GM18907 (cell line): ENCODE data around the gene FAM124A.

Source experiments
- ATAC-seq: cut with Tn5 transposase; IDR thresholded peaks from one replicate; pipeline ENCODE4 v1.9.1; 2021; ENCODE audit warnings: mild to moderate bottlenecking, moderate library complexity; ENCODE audit not compliant: unreplicated experiment

Gene FAM124A

DNA sequence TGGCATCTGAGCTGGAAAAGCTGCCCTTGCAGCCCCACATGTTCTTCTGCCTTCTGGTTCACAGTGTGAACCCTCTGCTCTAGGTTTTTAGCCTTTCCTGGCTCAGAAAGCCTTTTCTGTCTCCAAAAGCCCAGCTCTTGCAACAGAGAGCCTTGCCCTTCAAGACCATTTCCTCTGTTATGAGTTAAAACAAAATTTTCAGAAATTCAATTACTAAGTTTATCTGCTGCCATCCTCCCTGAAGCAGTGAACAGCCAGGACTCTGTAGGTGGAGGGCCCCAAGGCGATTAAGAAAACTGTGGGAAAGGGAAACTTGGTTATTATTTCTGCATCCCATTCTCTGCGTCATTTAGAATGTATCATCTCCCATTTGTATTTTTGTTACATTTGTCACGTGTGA is 18.8 kb downstream of the FAM124A start:
- ATAC-seq = no peak

DNA sequence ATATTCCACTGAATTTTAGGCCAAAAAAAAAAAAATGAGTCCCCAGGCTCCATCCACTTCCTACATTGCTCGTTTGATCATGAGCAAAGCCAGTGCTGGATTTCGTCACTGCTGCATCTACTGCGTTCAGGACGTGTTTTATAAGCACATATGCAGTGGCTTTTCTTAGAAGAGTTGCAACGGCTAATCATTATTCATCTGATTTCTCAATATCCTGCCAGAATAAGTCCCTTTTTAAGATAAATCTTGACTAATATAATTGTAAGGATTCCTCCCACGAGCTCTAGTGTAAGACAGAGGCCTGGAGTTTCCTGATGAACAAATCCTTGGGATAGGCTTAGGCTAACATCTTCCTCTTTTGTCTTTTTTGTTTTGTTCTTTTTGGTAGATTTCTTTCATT is 19.5 kb downstream of the FAM124A start:
- ATAC-seq = no peak

DNA sequence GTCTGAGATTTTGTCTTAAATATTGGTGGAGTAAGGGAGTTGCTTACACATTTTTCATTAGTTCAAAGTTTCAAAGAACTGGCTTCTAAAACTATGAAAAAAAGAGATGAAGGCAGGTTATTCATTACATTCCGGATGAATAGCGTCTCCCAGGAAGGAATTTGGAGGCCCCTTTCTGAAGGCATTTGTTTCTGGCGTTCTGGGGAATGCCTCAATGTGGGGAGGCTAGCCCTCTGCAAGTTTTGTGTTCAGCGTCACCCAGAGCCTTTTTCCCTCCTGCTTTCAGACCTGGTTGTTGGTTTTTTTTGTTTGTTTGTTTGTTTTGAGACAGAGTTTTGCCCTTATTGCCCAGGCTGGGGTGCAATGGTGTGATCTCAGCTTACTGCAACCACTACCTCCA is 21.0 kb downstream of the FAM124A start:
- ATAC-seq = no peak

DNA sequence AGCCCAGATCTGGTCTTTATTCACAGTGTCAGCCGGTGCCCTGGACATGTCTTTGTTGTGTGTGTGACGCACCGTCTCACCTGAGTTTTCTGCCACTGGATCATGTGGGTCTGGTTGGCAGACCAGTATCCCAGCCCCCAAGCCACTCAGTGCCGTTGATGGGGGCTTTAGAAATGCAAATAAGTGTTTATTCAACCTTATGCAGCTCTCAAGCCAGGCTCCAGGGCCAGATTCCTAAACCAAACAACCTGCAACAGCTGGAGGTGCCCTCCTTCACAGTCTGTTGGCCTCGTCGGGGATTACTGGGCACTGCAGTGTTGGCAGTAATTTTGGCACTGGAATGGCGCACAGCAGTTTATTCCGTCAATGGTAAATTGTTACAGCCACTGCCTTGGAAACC is 21.6 kb downstream of the FAM124A start:
- ATAC-seq = no peak

DNA sequence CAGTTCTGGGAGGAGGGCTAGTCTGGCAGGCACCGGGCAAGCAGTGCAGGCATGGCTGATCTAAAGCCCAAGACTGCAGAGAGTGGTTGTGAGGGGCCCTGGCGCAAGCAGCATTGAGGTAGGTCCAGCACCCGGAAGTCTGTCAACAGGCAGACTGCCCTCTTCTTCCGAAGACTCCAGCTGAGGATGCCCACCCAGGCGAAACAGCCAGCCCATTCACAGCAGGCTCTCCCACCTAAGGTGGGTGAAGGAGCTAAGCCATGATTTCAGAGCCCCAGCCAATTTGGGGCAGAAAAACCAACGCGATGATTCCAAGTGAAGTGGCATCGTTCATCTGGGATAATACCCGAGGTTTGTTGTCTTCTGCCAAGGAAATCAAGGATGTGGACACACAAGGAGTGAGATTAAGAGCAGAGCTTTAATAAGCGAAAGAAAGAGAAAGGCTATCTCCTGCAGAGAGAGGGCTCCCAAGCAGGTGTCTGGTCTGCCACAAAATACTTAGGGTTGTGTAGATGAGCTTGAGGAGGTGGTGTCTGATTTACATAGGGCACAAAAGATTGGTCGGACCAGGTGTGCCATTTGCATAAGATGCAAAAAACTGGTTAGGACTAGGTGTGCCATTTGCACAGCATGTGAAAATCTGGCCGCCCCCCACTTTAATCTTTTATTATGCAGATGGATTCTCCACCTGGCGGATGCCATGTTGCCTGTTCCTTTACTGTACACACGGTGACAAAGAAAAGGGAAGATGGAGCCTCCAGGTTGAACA is 22.6 kb downstream of the FAM124A start:
- ATAC-seq = no peak

DNA sequence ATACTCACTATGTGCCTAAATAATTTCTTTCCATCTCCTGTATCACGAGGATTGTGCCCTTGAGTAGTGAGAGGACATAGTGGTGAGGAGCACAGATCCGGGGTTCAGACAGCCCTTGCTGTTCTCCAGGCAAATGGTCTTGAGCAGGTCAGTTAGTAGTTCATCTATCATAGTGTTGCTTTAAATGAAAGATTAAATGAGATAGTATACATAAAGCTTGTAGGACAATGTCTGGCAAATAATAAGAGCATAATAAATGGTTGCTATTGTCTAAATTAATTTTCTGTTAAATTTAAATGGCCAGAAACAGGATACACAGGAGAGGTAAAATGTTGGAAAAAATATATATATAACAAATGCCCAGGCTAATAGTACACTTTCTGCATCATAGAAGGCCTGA is 23.4 kb downstream of the FAM124A start:
- no peak for ATAC-seq

DNA sequence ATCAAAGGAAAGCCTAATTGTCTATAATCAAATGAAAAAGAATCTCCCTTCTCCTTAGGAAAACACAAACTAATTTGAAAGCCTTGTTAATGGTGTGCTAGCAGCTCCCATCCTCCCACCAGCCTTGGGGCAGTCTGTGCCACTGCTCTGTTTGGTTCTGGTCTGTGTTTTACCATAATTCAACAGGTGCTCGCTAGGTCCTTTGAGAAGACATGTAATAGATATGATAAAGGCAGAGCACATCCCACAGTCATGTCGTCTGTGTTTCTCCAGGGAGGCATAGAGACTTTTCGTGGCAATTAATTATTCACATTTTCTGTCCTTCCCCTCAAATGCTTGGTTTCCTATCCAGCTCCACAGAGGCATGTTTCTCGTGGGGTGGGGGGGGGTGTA is 23.8 kb downstream of the FAM124A start:
- ATAC-seq = no peak

DNA sequence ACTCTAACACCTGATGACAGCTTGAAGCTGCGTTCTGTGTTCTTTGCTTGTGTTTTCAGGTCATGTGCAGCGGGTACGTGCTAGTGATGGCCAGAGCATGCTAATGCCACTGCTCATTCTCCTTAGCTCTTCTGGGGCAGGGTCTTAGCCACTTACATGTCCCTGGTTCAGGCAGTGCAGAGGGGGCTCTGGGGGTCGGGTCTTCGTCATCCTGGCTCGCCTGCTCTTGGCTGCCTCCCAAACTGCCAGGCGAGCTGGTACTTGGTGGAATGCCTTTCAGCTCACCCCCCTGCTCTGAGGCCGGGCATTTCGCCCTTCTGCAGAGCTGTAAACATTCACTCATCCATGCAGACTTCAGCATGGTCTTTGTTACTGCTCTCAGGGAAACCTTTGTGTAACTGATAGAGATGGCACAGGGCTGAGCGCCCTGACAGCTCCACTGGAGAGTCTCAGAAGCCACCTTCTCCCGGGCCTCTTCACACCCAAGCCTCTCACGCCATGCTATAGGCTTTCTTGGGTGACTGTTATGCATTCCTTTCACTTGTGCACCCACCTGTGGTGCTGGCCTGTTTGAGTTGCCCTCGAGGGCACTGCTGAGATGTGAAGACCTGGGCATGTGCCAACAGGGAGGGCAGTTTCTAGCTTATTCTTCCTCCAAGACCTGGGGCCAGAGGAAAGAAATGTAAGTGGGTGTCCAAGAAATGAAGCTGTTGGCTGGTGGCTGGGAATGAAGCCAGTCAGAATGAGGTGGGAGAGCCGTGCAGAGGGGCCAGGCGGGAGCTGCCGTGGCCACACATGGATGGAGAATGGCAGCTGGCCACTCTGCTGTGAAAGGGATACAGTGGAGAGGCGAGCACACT is 24.4 kb downstream of the FAM124A start:
- ATAC-seq = no peak

DNA sequence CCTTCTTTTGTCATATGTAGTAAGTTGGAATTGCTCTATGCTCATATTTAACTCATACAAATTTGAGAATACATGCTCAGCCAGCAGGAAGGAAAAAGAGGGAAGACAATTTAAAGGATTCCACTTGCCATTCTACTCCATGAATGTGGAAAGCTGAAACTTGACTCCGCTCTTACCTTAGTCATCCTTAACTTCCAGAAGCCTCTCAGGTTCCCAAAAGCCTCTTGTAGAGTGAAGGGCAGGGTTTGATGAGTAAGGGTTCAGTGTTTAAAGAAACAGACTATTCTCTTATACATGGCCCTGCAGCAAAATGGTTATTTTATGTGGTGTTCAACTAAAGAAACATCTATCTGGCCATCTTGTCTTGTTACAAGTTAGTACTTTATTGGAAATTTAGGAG is 27.1 kb downstream of the FAM124A start:
- ATAC-seq = no peak

DNA sequence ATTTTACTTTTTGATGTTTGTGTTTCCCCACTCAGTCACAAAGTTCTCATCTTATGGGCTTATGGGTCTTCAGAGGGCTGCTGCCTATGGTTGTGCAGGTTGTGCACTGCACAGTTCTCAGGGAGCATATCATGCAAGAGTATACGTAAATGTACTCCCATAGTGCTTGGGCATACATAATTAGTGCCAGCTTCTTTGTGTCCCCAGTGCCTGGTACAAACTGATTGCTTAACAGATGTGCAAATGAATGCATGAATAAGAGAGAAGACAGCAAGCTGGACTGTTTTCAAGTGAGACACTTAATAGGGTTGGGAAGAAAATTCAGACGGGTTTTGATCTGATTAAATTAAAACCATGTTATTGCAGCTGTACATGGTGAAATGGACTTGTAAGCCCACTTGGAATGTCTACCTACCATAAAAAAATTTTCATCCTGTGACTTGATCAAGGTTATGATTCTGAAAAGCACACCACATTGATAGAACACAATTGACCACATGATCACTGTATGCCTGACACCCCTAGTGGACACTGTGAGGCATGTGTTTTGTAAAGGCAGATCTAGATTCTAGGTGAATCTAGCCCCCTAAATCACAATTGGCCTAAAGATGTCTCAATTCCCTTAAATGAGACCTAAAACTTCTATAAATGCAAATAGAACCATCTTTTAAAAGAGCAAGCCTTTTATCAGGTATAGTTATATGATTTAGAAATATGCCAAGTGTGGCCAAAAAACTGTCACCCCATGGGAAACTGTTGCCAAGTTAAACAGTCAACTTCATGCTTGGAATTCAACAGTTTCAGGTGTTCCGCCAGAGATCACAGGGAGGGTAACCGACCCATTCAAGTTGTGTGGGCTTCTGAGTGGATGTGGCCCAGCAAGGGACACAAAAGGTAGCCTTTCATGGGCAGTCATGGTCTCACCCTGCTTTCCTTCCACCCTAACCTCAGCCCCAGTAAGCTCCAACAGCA is 27.9 kb downstream of the FAM124A start:
- no peak for ATAC-seq

DNA sequence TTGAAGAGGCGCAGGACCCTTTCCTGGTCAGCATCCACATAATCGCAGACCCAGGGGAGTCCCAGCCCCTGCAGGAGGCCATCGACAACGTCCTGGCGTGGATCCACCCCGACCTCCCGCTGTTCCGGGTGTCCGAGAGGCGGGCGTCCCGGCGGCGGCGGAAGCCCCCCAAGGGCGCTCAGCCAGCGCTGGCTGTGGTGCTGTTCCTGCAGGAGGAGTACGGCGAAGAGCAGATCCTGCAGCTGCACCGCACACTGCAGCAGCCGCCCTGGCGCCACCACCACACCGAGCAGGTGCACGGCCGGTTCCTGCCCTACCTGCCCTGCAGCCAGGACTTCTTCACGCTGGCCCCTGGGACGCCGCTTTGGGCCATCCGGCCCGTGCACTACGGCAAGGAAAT is 29.3 kb downstream of the FAM124A start:
- ATAC-seq = no peak

DNA sequence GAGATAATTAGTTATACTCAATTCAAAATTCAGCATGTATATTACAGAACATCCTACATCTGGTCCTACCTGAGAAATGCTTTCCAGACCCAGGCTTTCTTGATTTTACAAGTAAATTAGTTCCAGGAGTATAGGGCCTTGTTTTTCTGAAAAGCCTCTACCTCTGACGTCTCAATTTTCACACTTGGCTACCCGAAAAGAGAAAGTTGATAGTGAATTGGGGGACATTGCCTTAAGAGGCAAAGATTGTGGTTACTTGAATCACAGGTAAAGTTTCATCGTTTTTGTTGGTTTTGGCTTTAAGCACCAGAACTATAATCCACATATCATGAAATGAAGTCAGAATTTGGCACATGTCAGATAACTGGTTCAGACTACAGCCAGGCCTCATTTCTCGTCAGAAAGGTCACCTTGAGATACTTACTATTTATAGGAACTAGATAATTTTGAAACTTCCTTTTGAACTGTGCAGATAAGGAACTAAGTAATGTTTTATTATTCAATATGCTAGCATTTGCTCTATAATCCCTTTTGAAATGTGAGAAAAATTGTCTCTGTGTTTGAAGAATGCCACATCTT is 30.8 kb downstream of the FAM124A start:
- ATAC-seq = no peak

DNA sequence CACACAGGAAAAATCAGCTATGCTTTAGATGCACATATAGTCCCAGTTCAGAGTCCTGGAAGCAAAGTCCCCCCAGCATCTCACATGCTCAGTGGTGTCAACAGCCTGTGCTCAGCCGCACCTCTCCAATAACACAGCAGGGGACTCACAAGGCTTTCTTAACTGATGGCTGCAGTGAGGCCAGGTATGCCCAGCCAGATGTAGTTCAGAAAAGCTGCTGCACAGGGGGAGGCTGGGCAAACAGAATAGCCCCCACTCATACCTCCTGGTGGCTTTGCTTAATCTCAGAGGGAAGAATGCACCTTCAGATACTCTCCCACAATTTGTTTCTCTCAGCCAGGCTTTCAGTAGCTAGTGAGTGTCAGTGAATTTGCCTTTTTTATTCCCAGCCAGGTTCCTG is 33.4 kb downstream of the FAM124A start:
- no peak for ATAC-seq

DNA sequence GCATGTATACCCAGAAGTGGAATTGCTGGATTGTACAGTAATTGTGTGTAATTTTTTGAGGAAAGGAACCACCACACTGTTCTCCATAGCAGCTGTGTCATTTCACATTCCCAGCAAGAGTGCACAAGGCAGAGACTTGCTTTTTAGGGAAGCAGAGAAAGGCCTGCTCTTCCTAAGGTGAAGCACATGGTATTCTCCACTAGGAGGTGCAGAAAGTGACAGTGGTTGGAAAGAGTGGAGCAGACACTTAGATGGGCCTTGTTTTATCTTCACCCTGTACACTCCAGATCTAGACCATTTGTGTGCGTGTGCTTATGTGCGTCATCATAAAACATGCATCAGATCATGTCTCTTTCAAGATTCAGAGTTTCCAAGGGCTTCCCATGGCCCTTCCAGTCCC is 35.0 kb downstream of the FAM124A start:
- ATAC-seq = no peak

DNA sequence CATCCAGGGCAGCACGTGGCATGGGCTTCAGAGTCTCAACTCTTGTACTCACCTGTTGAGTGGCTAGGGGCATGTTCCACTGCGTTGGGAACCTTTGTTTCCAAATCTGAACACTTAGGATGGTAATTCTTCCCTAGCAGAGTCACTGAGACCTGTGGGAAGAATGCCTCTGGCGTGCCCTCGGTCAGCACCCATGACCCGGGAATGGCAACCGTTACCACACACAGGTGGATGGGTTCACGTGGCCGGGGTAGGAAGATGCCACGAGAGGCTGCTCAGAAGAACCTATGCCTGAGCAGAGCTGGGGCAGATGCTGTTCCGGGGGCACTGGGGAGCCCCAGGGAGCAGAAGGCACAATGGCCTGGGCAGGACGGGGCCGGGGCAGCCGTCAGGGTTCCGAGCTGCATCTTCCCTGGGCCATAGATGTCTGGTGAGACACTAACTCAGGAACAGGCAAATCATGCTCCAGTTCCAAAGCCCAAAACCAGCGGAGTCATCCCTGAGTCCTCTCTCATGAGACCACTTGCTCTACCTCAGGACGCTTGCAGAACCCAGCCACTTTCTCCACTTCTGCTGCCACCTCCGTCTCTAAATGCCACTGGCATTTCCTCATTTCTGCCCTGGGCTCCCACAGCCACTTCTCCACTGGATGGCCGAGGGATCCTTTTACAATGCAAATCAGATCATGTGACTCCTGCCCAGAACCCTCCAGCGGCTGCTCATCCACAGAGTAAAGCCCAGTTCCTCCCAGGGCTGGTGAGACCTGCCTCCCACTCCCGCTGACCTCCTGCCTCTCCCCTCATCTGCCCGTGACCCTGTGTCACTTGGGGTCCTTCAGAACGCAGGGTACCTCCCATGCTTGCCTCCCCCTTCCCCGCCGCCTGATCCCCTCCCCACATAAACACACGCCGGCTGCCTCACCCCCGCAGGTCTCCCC is 36.7 kb downstream of the FAM124A start:
- no peak for ATAC-seq

DNA sequence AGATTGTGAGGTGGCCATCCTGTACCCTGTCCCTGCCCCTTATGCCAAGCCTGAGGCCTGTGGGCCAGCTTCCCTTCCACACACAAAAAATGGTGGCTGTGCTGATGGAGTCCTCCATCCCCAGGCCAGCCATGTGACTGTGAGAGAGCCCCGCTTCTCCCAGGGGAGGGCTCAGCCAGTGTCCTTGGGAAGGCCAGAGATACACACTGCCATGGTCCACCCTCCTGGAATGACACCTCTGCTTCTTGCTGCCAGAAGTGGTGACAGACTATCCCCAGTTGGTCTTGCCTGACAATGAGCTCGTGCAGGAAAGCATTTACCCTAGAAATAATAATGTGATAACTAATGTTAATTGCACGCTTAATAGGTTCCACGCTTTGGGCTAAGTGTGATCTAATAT is 38.0 kb downstream of the FAM124A start:
- ATAC-seq = no peak

DNA sequence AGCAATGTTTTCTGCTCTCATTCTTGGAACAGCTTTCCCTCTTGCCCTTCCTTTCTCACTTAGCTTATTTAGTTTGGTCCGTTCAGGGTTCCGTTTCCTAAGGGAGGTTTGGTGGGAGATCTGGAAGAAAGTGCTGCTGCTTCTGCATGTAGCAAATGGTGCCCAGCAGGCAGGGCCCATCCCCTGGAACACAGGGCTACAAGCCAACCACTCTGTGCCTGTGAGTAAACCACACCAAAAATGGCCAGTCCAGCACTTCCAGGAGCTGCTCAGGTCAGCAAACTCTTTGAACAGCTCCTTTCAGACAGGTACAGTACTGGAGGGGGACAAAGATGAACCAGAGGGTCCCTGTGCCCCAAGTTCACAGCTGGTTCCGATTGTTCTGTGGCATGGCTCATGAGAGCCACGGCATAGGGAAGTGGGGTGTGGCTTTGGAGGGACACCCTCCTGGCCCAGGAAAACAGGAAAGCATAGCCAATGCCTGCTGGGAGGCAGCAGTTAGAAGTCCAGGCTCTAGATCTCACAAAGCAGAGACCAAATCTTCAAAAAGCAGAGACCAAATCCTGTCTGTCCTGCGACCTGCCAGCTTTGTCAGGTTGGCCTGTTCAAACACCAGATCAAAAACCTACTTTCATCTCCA is 39.5 kb downstream of the FAM124A start:
- ATAC-seq = no peak

DNA sequence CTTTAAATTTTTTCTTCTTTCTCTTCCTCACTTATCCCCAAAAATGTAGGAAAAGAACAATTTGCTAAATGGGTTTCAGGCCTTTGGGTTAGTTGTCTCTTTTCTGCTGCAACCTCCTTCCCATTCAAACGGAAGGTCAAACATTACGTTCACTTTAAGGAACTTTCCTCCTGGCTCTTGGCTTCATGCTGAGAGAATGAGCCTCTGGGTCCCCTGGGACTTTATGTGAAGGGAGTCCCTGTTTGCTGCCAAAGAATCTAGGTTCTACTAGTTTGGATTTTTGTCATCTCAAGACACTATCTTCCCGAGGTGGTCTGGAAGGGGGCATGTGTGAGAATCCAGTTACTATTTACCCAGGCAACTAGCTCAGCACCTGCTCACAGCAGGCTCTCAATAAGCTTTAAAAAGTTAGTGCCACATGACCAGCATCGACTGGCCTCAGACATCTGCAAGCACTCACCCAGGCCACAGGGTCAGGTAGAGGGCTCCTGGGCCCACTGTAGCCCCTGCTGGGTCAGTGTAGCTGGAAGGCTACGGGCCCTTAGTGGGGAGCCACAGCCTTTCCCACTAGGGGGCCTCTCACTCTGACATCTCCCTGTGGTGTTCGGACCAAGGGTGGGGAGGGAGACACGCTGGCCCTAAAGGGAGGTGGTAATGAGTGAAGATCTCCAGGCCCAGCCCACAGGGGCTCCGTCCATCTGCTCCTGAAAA is 40.5 kb downstream of the FAM124A start:
- no peak for ATAC-seq

DNA sequence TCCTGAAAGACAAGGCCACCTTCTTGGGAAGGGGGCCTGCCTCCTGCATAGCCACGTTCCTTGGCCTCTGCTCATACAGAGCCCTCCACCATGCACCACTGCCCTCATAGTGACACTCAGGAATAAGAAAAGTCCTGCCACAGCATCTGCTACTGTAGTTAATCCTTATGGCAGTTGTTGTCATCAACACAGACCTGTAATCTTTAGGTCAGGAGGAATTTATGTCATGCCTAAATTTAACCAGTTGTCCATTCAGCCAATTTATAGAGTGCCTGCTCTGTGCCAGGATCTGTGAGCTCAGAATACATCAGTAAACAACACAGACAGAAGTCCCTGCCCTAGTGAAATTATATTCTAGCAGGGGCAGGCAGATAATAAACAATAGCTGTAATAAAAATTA is 44.4 kb downstream of the FAM124A start:
- ATAC-seq = no peak
